Activated B cell treated with CpG ODN at 0.5 μM for 24 hours (primary cell): ENCODE measurements around the gene EGFL7. TPM values are rescaled to one million over a fixed set of nuclear protein-coding genes. Genes with fewer than 3 reads are reported as not detected.

Experiments
- ATAC-seq: fragments of 200-7000 bp; cut with Tn5 transposase; one replicate; pipeline ENCODE4 v1.10.0; 2021; ENCODE audit warnings: low read depth, mild to moderate bottlenecking, moderate library complexity
- CTCF ChIA-PET: fragments of 350-600 bp; sonication (Branson Sonifier 250); formaldehyde crosslinking; loops from one replicate; lab custom pipeline; 2021; ENCODE audit warnings: antibody characterized with exemption; lab: Charles Lee
- POLR2A ChIA-PET: fragments of 350-600 bp; sonication (Branson Sonifier 250); formaldehyde crosslinking; loops from one replicate; lab custom pipeline; 2021; ENCODE audit warnings: antibody characterized with exemption; lab: Charles Lee
- DNase-seq: peaks from one replicate; pipeline ENCODE4 v3.0.0; 2022
- H3K27ac Mint-ChIP-seq: one replicate; pipeline ENCODE4 v1.8.0; 2020; ENCODE audit warnings: mixed read lengths
- H3K27me3 Mint-ChIP-seq: one replicate; pipeline ENCODE4 v1.8.0; 2021; ENCODE audit warnings: mixed read lengths
- H3K36me3 Mint-ChIP-seq: one replicate; pipeline ENCODE4 v1.8.0; 2021; ENCODE audit warnings: low read depth, mixed read lengths
- H3K4me1 Mint-ChIP-seq: one replicate; pipeline ENCODE4 v1.8.0; 2021; ENCODE audit warnings: mixed read lengths
- H3K4me3 Mint-ChIP-seq: one replicate; pipeline ENCODE4 v1.8.0; 2020; ENCODE audit warnings: mild to moderate bottlenecking, mixed read lengths
- H3K9me3 Mint-ChIP-seq: one replicate; pipeline ENCODE4 v1.8.0; 2020; ENCODE audit warnings: mixed read lengths
- intact Hi-C: fragments of 100-400 bp; cut with micrococcal nuclease; formaldehyde crosslinking; loops from one replicate; pipeline ENCODE4 v1.15.1; 2024
- total RNA-seq: library from RNA; stranded (reverse); gene quantifications from 2 replicates; pipeline ENCODE4 v1.2.3, GENCODE V29; 2022
- TF ChIP-seq, protein P1 (sequence below): fragments of 200-600 bp; IDR thresholded peaks from one replicate; pipeline ENCODE4 v1.8.0; 2022; ENCODE audit warnings: antibody characterized with exemption, mild to moderate bottlenecking

Gene EGFL7
- total RNA-seq, 1 donor from 2014 or later, result not detected

GRCh38 chr9:136694872-136695247, 32.1 kb downstream of the EGFL7 start:
- TF ChIP-seq, protein P1, sequence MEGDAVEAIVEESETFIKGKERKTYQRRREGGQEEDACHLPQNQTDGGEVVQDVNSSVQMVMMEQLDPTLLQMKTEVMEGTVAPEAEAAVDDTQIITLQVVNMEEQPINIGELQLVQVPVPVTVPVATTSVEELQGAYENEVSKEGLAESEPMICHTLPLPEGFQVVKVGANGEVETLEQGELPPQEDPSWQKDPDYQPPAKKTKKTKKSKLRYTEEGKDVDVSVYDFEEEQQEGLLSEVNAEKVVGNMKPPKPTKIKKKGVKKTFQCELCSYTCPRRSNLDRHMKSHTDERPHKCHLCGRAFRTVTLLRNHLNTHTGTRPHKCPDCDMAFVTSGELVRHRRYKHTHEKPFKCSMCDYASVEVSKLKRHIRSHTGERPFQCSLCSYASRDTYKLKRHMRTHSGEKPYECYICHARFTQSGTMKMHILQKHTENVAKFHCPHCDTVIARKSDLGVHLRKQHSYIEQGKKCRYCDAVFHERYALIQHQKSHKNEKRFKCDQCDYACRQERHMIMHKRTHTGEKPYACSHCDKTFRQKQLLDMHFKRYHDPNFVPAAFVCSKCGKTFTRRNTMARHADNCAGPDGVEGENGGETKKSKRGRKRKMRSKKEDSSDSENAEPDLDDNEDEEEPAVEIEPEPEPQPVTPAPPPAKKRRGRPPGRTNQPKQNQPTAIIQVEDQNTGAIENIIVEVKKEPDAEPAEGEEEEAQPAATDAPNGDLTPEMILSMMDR, result no peak
- DNase-seq, result no peak
- H3K27me3 Mint-ChIP-seq, result peaks cover 18% of the 10 kb centered on the region
- ATAC-seq, result no peak
- CTCF ChIA-PET, result no interaction called here
- H3K36me3 Mint-ChIP-seq, result no peaks in the 10 kb centered on the region
- H3K4me1 Mint-ChIP-seq, result peaks cover 16% of the 10 kb centered on the region
- H3K27ac Mint-ChIP-seq, result no peak overlapping the region
- POLR2A ChIA-PET, result interaction anchor here (0.6 kb wide), 1 partner anchor 21 kb away, joined by 9 read pairs; no protein-coding TSS in a partner anchor
- H3K4me3 Mint-ChIP-seq, result no peak overlapping the region
- H3K9me3 Mint-ChIP-seq, result no peaks in the 10 kb centered on the region
- intact Hi-C loops, result no loop called here

DNA sequence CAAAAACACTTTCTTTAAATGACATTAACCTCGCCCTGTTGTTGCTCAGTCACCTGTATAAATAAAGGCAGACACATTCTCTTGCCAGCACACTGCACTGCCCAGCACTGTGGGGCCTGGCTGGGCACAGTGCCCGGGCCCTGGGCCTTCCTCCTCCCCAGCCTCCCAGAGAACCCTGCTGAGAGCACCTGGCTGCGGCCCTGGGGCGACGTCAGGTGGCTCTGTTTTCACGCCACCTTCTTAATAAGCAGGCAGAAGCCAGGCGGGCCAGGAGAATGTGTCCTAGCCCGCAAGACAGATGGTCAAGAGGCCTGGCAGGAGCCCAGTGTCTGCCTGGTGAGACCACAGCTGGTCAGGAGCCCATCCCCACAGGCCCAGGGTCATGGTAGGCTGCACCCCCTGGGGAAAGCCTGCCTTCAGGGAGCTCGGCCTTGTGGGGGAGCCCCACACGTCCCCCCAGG, 32.7 kb downstream of the EGFL7 start:
- H3K9me3 Mint-ChIP-seq, result no peaks in the 10 kb centered on the region
- ATAC-seq (no peak), DNase-seq (no peak)
- POLR2A ChIA-PET, result interaction anchor here (0.6 kb wide), 1 partner anchor 21 kb away, joined by 9 read pairs; no protein-coding TSS in a partner anchor
- TF ChIP-seq, protein P1, result no peak
- H3K4me1 Mint-ChIP-seq, result peaks cover 20% of the 10 kb centered on the region
- no peak overlapping the region for H3K27ac Mint-ChIP-seq
- CTCF ChIA-PET, result no interaction called here
- no peak overlapping the region for H3K4me3 Mint-ChIP-seq
- intact Hi-C loops, result no loop called here
- H3K27me3 Mint-ChIP-seq, result peaks cover 21% of the 10 kb centered on the region
- H3K36me3 Mint-ChIP-seq, result no peaks in the 10 kb centered on the region

GRCh38 chr9:136695955-136696354, 33.2 kb downstream of the EGFL7 start:
- no peak overlapping the region for H3K4me3 Mint-ChIP-seq
- TF ChIP-seq, protein P1, result no peak
- peaks cover 25% of the 10 kb centered on the region for H3K4me1 Mint-ChIP-seq
- DNase-seq, result no peak
- POLR2A ChIA-PET, result no interaction called here
- no peaks in the 10 kb centered on the region for H3K36me3 Mint-ChIP-seq
- intact Hi-C loops, result loop anchor here (1.0 kb wide), 1 partner anchor 29 kb away; no protein-coding TSS in a partner anchor
- ATAC-seq, result no peak
- CTCF ChIA-PET, result no interaction called here
- no peak overlapping the region for H3K27ac Mint-ChIP-seq
- peaks cover 21% of the 10 kb centered on the region for H3K27me3 Mint-ChIP-seq
- H3K9me3 Mint-ChIP-seq, result no peaks in the 10 kb centered on the region

GRCh38 chr9:136696502-136696901, 33.8 kb downstream of the EGFL7 start:
- Mint-ChIP-seq H3K27me3 (peaks cover 21% of the 10 kb centered on the region), H3K27ac (no peak overlapping the region), H3K4me1 (peaks cover 30% of the 10 kb centered on the region), H3K9me3 (no peaks in the 10 kb centered on the region), H3K4me3 (no peak overlapping the region), H3K36me3 (no peaks in the 10 kb centered on the region)
- no peak for DNase-seq
- intact Hi-C loops, result loop anchor here (1.0 kb wide), 1 partner anchor 29 kb away; no protein-coding TSS in a partner anchor
- POLR2A ChIA-PET, result no interaction called here
- ATAC-seq, result no peak
- TF ChIP-seq, protein P1, result no peak
- CTCF ChIA-PET, result no interaction called here

GRCh38 chr9:136697146-136697820, 34.6 kb downstream of the EGFL7 start:
- no peaks in the 10 kb centered on the region for H3K9me3 Mint-ChIP-seq
- H3K4me3 Mint-ChIP-seq, result no peak overlapping the region
- H3K36me3 Mint-ChIP-seq, result no peaks in the 10 kb centered on the region
- H3K4me1 Mint-ChIP-seq, result peaks cover 37% of the 10 kb centered on the region
- H3K27ac Mint-ChIP-seq, result peak overlapping the region; percentile 24
- DNase-seq (no peak), ATAC-seq (no peak)
- POLR2A ChIA-PET, result interaction anchor here (1.0 to 1.5 kb wide), 2 partner anchors 30 to 31 kb away, joined by 3 to 4 read pairs; no protein-coding TSS in a partner anchor
- TF ChIP-seq, protein P1, result no peak
- intact Hi-C loops, result no loop called here
- CTCF ChIA-PET, result no interaction called here
- peaks cover 23% of the 10 kb centered on the region for H3K27me3 Mint-ChIP-seq
